ENCODE results near the gene MT1G.

GRCh38 chr16:56710181-56710737, 42.4 kb upstream of the MT1G start:
- no peak for TF ChIP-seq ZNF169 (tag by site-specific recombination; IDR thresholded peaks at IDR 0.05)
- no peak for TF ChIP-seq ZNF138 (tag by site-specific recombination; IDR thresholded peaks at IDR 0.05; ENCODE audit: borderline replicate concordance)
- no peak for TF ChIP-seq SALL2 (tag by site-specific recombination; IDR thresholded peaks at IDR 0.05; ENCODE audit: borderline replicate concordance)
- no peak for TF ChIP-seq ZNF76 (tag by site-specific recombination; IDR thresholded peaks at IDR 0.05; ENCODE audit: borderline replicate concordance, low read depth)
- TF ChIP-seq CTCF (tag by site-specific recombination; IDR thresholded peaks at IDR 0.05), result no peak
- no peak for TF ChIP-seq ZBTB44 (tag by site-specific recombination; IDR thresholded peaks at IDR 0.05)
- TF ChIP-seq BCL11A (tag by site-specific recombination; IDR thresholded peaks at IDR 0.05; ENCODE audit: low read depth), result no peak
- no peak for TF ChIP-seq ZNF510 (tag by site-specific recombination; IDR thresholded peaks at IDR 0.05; ENCODE audit: insufficient replicate concordance)
